Measurements from ENCODE around the gene EXTL1. TPM values are rescaled to one million over a fixed set of nuclear protein-coding genes. Genes with fewer than 3 reads are reported as not detected.

The EXTL1 gene
- total RNA-seq, 1 donor from 2014 or later, result 0.74 TPM

- H3K9me3 ChIP-seq, result no peaks in the 10 kb centered on the region
- no peak for DNase-seq (ENCODE audit: extremely low spot score in 2 of 2)
- H3K4me3 ChIP-seq, result no peak overlapping the region
- no peak overlapping the region for H3K27ac ChIP-seq
- H3K27me3 ChIP-seq, result no peaks in the 10 kb centered on the region
- H3K36me3 ChIP-seq, result no peaks in the 10 kb centered on the region
- no peak for TF ChIP-seq POLR2AphosphoS5 (IDR thresholded peaks at IDR 0.05; ENCODE audit: insufficient read depth in 1 of 2, low read depth in 1 of 2)
- TF ChIP-seq POLR2A (IDR thresholded peaks at IDR 0.05), result no peak
- TF ChIP-seq, protein P1, sequence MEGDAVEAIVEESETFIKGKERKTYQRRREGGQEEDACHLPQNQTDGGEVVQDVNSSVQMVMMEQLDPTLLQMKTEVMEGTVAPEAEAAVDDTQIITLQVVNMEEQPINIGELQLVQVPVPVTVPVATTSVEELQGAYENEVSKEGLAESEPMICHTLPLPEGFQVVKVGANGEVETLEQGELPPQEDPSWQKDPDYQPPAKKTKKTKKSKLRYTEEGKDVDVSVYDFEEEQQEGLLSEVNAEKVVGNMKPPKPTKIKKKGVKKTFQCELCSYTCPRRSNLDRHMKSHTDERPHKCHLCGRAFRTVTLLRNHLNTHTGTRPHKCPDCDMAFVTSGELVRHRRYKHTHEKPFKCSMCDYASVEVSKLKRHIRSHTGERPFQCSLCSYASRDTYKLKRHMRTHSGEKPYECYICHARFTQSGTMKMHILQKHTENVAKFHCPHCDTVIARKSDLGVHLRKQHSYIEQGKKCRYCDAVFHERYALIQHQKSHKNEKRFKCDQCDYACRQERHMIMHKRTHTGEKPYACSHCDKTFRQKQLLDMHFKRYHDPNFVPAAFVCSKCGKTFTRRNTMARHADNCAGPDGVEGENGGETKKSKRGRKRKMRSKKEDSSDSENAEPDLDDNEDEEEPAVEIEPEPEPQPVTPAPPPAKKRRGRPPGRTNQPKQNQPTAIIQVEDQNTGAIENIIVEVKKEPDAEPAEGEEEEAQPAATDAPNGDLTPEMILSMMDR (IDR thresholded peaks at IDR 0.05), result no peak
- intact Hi-C loops (cut with DNase I), result no loop called here
- no peaks in the 10 kb centered on the region for H3K4me1 ChIP-seq
Observed at GRCh38 chr1:26082020-26082350, 60.4 kb downstream of the EXTL1 start.

GRCh38 chr1:26083208-26083607 lies 61.6 kb downstream of the EXTL1 start:
- intact Hi-C loops (cut with DNase I), result no loop called here
- DNase-seq (ENCODE audit: extremely low spot score in 2 of 2), result no peak
- no peak for TF ChIP-seq POLR2AphosphoS5 (IDR thresholded peaks at IDR 0.05; ENCODE audit: insufficient read depth in 1 of 2, low read depth in 1 of 2)
- TF ChIP-seq POLR2A (IDR thresholded peaks at IDR 0.05), result no peak
- TF ChIP-seq, protein P1 (IDR thresholded peaks at IDR 0.05), result no peak
- Histone ChIP-seq H3K9me3 (no peaks in the 10 kb centered on the region), H3K27me3 (no peaks in the 10 kb centered on the region), H3K36me3 (no peaks in the 10 kb centered on the region), H3K4me3 (no peak overlapping the region), H3K4me1 (no peaks in the 10 kb centered on the region), H3K27ac (no peak overlapping the region)

DNA sequence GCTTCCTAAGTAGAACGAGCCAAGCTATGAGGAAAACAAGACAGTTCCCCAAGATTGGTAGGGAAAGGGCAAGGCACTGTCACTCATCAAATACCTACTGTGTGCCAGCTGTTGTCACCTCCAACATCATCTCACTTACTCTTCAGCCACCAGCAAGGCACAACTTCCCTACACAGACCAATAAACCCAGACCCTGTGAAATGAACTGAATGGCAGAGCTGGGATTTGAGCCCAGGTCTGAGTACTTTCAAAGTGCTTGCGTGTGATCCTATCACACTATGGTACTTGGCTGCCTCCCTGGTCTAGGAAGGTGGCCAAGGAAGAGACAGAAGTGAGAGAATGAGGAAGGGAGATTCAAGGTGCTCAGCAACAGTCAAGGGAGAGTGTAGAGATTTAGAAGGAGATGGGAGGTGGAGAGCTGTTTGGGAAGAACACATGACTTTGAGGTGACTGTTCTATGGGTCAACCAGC lies 62.6 kb downstream of the EXTL1 start:
- Histone ChIP-seq H3K4me3 (no peak overlapping the region), H3K4me1 (no peaks in the 10 kb centered on the region), H3K27ac (no peak overlapping the region), H3K9me3 (no peaks in the 10 kb centered on the region), H3K36me3 (no peaks in the 10 kb centered on the region), H3K27me3 (no peaks in the 10 kb centered on the region)
- DNase-seq (ENCODE audit: extremely low spot score in 2 of 2), result no peak
- TF ChIP-seq POLR2AphosphoS5 (IDR thresholded peaks at IDR 0.05; ENCODE audit: insufficient read depth in 1 of 2, low read depth in 1 of 2) (no peak), POLR2A (IDR thresholded peaks at IDR 0.05) (no peak)
- TF ChIP-seq, protein P1 (IDR thresholded peaks at IDR 0.05), result no peak
- intact Hi-C loops (cut with DNase I), result no loop called here

DNA sequence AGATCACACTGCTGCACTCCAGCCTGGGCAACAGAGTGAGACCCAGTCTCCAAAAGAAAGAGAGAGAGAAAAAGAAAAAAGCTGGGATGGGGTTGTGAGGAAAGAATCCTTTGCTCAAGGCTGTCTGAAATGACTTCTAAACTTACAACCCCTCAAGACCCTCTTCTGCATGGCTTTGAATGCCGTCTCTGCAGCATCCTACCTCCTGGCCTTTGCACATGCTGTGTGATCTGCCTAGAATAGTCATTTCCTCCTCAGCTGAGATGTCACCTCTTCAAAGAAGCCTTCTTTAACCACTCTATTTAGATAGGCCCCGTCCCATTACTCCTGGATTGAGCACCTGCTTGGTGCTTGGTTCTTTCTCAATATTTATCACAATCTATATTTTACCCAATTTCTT lies 63.3 kb downstream of the EXTL1 start:
- no peaks in the 10 kb centered on the region for H3K4me1 ChIP-seq
- no peaks in the 10 kb centered on the region for H3K9me3 ChIP-seq
- no peak overlapping the region for H3K4me3 ChIP-seq
- no peak overlapping the region for H3K27ac ChIP-seq
- no peak for TF ChIP-seq POLR2AphosphoS5 (IDR thresholded peaks at IDR 0.05; ENCODE audit: insufficient read depth in 1 of 2, low read depth in 1 of 2)
- no peak for TF ChIP-seq POLR2A (IDR thresholded peaks at IDR 0.05)
- TF ChIP-seq, protein P1 (IDR thresholded peaks at IDR 0.05), result no peak
- intact Hi-C loops (cut with DNase I), result no loop called here
- H3K36me3 ChIP-seq, result no peaks in the 10 kb centered on the region
- no peak for DNase-seq (ENCODE audit: extremely low spot score in 2 of 2)
- H3K27me3 ChIP-seq, result no peaks in the 10 kb centered on the region

Small RNAs within 50 kb of the gene (small RNA-seq; reads per million reads assigned to genes)
- gene RF00283 (not detected), gene RF00492 (not detected)

Other genes with a start within 250 kb of the EXTL1 start
- 39.0 TPM for gene SELENON, start 221.6 kb upstream of the EXTL1 start, total RNA-seq
- gene MTFR1L, start 201.8 kb upstream of the EXTL1 start, total RNA-seq, result 55.7 TPM
- 1.5 TPM for gene AUNIP, start 162.3 kb upstream of the EXTL1 start, total RNA-seq
- 7.1 TPM for gene PAQR7, start 146.1 kb upstream of the EXTL1 start, total RNA-seq
- 91.8 TPM for gene STMN1, start 115.4 kb upstream of the EXTL1 start, total RNA-seq
- gene PAFAH2, start 23.7 kb upstream of the EXTL1 start, total RNA-seq, result 7.1 TPM
- not detected for gene SLC30A2, start 24.3 kb downstream of the EXTL1 start, total RNA-seq
- not detected for gene TRIM63, start 45.9 kb downstream of the EXTL1 start, total RNA-seq
- gene PDIK1L, start 90.0 kb downstream of the EXTL1 start, total RNA-seq, result 5.6 TPM
- gene FAM110D, start 137.3 kb downstream of the EXTL1 start, total RNA-seq, result 4.2 TPM
- gene C1orf232, start 147.2 kb downstream of the EXTL1 start, total RNA-seq, result not detected
- 18.7 TPM for gene ZNF593, start 148.1 kb downstream of the EXTL1 start, total RNA-seq
- gene ZNF593OS, start 150.1 kb downstream of the EXTL1 start, total RNA-seq, result not detected
- 21.9 TPM for gene CNKSR1, start 155.7 kb downstream of the EXTL1 start, total RNA-seq
- gene CATSPER4, start 168.8 kb downstream of the EXTL1 start, total RNA-seq, result not detected
- gene CEP85, start 212.4 kb downstream of the EXTL1 start, total RNA-seq, result 9.1 TPM

Data from vagina (tissue), 2 donors.